ENCODE data around the gene TMEM253.

The TMEM253 gene

DNA sequence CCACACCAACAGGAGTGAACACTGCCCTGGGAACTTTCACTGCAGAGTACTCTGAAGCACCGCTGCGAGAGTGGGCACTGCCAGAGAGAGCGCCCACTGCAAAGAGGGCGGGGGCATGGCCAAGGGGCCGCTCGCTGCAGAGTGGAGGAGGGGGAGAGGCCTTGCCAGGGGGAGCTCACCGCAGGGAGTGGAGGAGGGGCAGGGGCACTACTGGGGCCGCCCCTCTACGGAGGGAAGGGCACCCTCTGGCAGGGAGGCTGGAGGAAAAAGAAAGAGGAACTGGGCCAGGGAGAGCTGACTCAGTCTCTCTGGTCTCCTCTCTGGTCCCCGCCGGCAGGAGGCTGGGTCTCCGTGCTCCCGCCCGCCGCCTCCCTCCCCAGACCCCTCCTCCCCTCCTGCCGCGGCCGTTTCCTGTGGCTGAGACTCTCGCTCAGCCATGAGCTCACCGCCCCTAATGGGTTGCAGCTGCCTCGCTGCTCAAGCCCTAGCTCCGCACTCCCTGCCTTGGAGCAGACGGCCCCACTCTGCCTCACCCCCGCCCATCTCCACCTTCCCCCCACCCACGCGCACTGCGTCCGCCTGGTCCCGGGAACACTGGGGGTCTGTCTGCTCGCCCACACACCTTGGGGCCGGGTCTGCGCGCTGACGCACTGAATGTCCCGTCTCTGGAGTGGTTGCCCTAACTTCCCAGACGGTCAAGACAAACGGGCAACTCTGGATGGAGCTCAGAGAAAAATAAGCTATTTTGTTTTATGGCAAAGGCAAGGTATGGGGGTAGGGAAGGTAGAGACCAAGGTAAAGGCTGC is 29.4 kb upstream of the TMEM253 start:
- peak; percentile 59 for DNase-seq

DNA sequence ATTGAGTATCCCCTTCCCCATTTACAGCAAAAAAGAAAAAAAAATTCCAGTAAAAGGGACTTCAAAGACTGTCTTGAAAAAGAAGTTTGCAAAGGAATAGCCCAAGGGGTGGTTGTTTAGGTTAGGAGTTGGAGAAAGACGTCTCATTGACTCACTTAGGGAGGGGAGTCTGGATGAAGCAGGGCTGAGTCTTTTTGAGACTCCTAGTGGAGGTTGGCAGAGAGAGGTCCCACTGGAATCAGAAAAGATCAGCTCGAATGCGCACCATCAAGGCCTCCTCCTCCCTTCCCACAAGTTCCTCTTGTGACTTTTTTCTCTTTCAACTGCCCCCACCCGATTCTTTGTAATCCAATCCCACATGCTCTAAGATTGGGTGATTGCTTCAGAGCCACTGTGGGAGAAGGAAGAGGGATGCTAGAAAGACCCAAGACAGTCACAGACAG is 28.8 kb upstream of the TMEM253 start:
- DNase-seq = no peak

GRCh38 chr14:21072781-21073339 is 28.0 kb upstream of the TMEM253 start:
- DNase-seq = no peak

GRCh38 chr14:21073921-21074320 is 26.9 kb upstream of the TMEM253 start:
- no peak for DNase-seq

GRCh38 chr14:21074398-21075272 is 26.2 kb upstream of the TMEM253 start:
- no peak for DNase-seq

DNA sequence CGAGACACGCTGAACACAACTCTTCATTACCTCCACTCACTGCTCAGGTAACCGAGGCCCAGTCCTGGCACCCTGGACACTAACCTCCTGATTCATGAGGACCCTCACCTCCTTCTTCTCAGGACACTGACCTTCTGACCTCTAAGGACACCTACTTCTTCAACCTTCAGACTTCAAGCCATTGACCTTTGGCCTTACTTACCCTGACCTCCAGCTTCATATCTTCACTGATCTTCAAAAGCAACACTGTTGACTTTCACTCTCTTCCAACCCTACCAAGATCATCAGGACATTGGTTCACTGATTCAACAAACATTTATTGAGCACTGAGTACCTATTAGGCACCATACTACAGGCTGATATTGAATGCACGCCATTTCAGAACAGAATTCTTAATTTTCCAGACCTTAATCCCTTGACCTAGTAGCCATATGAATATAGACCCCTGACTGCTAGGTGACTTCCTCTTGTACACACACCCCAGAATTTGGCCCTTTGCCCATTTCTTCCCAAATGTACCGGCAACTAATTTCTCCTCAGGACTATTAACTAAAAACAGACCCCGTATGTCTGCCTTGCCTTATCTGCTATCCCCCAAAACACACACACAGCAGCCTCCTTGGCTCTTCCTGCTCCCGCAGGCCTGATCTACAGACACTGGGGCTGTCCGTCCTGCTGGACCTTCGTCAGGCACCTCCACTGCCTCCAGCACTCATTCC is 25.0 kb upstream of the TMEM253 start:
- no peak for DNase-seq

DNA sequence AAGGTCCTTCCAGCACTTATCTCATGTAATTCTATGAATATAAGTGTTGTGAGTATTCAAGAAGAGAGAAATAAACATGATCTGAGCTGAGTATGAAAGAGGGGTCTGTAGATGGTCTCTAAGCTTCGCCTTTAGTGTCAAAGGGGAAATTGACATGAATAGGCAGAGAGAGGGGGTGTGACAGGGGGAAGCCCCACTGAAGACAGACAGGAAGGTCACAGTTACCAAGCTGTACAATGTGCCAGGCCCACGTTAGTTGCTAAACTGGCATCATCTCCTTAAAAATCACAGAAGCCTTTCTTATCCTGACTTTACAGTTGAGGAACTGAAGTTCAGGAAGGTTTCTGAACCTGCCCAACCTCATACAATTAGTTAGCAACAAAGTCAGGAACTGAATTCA is 23.2 kb upstream of the TMEM253 start:
- no peak for DNase-seq

DNA sequence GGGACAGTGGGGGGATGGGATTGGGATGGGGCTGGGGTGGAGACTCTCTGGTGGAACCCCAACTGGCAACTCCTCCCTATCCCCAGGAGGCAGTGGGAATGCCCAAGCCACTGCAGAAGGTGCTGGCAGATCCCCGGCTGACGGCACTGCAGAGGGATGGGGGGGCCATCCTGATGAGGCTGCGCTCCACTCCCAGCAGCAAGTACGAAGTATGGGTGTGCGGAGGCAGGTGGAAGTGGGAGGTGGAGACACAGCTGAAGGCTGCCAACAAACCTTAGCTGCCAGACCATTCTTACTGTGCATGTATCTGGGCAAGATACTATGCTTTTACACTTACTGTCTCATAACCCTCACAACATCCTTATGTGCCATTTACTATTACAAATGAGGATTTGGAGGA is 22.6 kb upstream of the TMEM253 start:
- DNase-seq = no peak

GRCh38 chr14:21078726-21079125 is 22.1 kb upstream of the TMEM253 start:
- no peak for DNase-seq

GRCh38 chr14:21081521-21082142 is 19.2 kb upstream of the TMEM253 start:
- no peak for DNase-seq

- DNase-seq = no peak
These were observed 17.1 kb upstream of the TMEM253 start for GRCh38 chr14:21083565-21084325.

DNA sequence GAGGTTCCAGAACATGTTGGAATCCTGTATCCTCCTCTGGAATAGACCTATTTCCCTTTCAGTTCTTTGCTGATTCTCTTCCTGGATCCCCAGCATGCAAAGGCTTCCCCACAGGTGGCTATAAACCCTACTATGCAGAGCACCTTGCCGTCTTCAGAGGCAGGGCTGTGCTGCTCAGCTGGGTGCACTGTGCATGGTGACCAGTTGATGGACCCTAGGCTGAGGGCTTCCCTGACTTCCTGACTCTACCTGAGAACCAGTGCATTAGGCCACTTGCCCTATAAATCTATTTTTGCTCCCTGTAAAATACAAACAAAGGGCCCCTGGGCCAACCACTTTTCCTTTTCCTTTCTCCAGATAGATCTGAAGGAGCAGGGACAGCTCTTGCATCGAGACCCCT is 16.5 kb upstream of the TMEM253 start:
- no peak for DNase-seq

- DNase-seq = no peak
These were observed 15.6 kb upstream of the TMEM253 start for GRCh38 chr14:21084998-21085853.

DNA sequence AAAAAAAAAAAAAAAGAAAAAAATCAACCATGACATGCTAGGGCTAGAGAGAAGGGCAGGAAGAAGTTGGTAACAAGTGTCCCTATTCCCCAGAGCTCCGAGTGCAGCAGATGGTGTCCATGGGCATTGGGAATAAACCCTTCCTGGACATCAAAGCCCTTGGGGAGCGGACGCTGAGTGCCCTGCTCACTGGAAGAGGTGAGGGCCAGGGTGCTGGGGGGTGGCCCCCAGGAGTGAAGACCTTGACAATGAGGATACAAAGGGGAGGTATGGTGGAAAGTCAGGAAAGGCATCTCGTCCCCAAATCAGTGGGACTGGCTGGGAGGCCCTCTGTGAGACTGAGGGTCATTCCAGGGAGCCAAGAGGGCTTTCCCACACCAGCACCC is 14.0 kb upstream of the TMEM253 start:
- no peak for DNase-seq

DNA sequence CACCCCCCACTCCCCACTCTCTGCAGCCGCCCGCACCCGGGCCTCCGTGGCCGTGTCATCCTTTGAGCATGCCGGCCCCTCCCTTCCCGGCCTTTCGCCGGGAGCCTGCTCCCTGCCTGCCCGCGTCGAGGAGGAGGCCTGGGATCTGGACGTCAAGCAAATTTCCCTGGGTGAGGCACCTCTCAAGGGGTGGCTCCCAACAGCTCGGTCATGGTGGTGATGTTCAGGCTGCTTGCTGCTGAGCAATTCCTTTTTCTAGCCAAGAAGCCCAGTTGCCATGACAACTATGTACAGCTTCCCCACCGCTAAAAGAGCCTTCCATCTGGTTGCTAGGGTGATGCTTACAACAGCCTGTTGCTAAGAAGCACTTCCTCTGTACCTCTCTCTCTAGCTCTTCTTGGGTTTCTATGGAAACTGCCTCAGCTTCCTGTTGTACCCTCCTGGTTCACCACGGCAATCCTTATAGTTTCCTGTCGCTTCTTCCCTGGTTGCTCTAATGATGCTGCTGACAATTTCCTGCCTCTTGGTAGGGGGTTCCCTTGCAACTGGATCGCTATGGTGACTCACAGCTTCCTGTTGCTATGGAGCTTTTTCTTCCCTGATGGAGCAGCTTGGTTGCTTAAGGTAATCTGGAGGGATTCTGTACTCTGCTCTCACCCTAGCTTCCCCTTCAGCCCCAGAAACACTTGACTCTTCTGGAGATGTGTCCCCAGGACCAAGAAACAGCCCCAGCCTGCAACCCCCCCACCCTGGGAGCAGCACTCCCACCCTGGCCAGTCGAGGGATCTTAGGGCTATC is 13.4 kb upstream of the TMEM253 start:
- peak; percentile 58 for DNase-seq

DNA sequence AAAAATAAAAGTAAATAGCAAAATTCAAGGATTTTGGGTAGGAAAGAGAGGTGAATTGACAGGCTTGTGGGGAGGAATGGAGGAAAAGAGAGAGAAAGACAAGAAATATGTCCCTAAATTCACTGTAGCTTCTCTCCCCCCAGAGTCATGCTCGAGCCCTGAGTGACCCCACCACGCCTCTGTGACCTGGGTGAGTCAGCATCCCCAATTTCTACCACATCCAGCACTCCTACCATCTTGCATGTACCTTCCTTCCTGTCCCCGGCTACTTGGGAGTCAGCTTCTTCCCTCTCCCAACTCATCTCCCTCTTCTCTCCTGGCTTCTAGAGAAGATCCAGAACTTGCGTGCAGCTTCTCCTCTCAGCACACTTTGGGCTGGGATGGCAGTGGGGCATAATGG is 12.2 kb upstream of the TMEM253 start:
- no peak for DNase-seq

DNA sequence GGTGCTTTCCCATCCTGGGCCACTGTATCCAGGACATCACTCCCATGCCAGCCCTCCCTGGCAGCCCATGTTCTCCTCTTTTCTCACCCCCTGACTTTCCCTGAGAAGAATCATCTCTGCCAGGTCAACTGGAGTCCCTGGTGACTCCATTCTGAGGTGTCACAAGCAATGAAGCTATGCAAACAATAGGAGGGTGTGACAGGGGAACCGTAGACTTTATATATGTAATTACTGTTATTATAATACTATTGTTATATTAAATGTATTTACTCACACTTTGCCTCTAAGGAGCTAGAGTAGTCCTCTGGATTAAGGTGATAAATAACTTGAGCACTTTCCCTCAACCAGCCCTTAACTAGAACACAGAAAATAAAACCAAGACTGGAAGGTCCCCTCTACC is 11.6 kb upstream of the TMEM253 start:
- DNase-seq = no peak

DNA sequence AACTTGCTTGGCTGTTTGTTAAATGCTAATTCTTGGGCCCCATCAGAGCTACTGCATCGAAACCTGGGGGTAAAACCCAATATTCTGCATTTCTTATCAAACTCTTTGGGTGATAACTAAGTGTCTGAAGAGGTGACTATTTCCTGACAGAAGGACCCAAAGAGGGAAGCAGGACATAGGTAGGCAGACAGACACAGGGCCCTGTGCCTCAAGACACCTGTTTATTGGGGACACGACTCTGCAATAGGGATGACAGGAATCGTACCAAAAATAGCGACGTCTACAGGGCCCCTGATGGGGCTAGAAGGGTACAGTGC is 11.0 kb upstream of the TMEM253 start:
- DNase-seq = no peak

GRCh38 chr14:21090194-21090939 is 10.5 kb upstream of the TMEM253 start:
- DNase-seq = no peak
